Measurements from ENCODE around the gene MED10. TPM values are rescaled to one million over a fixed set of nuclear protein-coding genes. Genes with fewer than 3 reads are reported as not detected.
A peak's percentile ranks its signal among the peaks of the same experiment; 100 is the strongest.

The MED10 gene
- polyA plus RNA-seq (2012; ENCODE audit: low read depth, missing spikeins): 57.6 TPM

- FAIRE-seq (peak; percentile 93), DNase-seq (ENCODE audit: insufficient read length, low spot score) (peak; percentile 88)
- TF ChIP-seq POLR2AphosphoS5 (IDR thresholded peaks at IDR 0.05; ENCODE audit: low read depth, low read length): peak; percentile 85
- peak; percentile 60 for TF ChIP-seq TAF1 (IDR thresholded peaks at IDR 0.05; ENCODE audit: low read depth, low read length)
- peak; percentile 83 for TF ChIP-seq POLR2A (IDR thresholded peaks at IDR 0.05; ENCODE audit: low read depth, low read length)
- TF ChIP-seq POU2F2 (IDR thresholded peaks at IDR 0.05; ENCODE audit: low read depth, low read length): peak; percentile 57; the same call in 1 of the 2 replicates
- TF ChIP-seq SPI1 (IDR thresholded peaks at IDR 0.05; ENCODE audit: low read depth, low read length): peak; percentile 52
- no peak for TF ChIP-seq PAX5 (IDR thresholded peaks at IDR 0.05; ENCODE audit: insufficient read depth, low read length, severe bottlenecking)
Observed at GRCh38 chr5:6377905-6378765, at the start of gene MED10. Gene MED10 (minus strand): TSS chr5:6378547. CDS start chr5:6378483, 64 bp downstream.

- TF ChIP-seq POLR2A (IDR thresholded peaks at IDR 0.05; ENCODE audit: low read depth, low read length) (no peak), SPI1 (IDR thresholded peaks at IDR 0.05; ENCODE audit: low read depth, low read length) (no peak), PAX5 (IDR thresholded peaks at IDR 0.05; ENCODE audit: insufficient read depth, low read length, severe bottlenecking) (no peak), TAF1 (IDR thresholded peaks at IDR 0.05; ENCODE audit: low read depth, low read length) (no peak), POU2F2 (IDR thresholded peaks at IDR 0.05; ENCODE audit: low read depth, low read length) (no peak), POLR2AphosphoS5 (IDR thresholded peaks at IDR 0.05; ENCODE audit: low read depth, low read length) (no peak)
- no peak for FAIRE-seq
- DNase-seq (ENCODE audit: insufficient read length, low spot score): no peak
Observed at GRCh38 chr5:6427694-6428093, 49.3 kb upstream of the MED10 start.

GRCh38 chr5:6424700-6425099, 46.4 kb upstream of the MED10 start:
- DNase-seq (ENCODE audit: insufficient read length, low spot score) (no peak), FAIRE-seq (no peak)
- TF ChIP-seq POLR2AphosphoS5 (IDR thresholded peaks at IDR 0.05; ENCODE audit: low read depth, low read length) (no peak), POLR2A (IDR thresholded peaks at IDR 0.05; ENCODE audit: low read depth, low read length) (no peak), TAF1 (IDR thresholded peaks at IDR 0.05; ENCODE audit: low read depth, low read length) (no peak), SPI1 (IDR thresholded peaks at IDR 0.05; ENCODE audit: low read depth, low read length) (no peak), PAX5 (IDR thresholded peaks at IDR 0.05; ENCODE audit: insufficient read depth, low read length, severe bottlenecking) (no peak), POU2F2 (IDR thresholded peaks at IDR 0.05; ENCODE audit: low read depth, low read length) (no peak)

GRCh38 chr5:6424110-6424659, 45.8 kb upstream of the MED10 start:
- DNase-seq (ENCODE audit: insufficient read length, low spot score) (no peak), FAIRE-seq (no peak)
- TF ChIP-seq POLR2A (IDR thresholded peaks at IDR 0.05; ENCODE audit: low read depth, low read length): no peak
- no peak for TF ChIP-seq POU2F2 (IDR thresholded peaks at IDR 0.05; ENCODE audit: low read depth, low read length)
- no peak for TF ChIP-seq PAX5 (IDR thresholded peaks at IDR 0.05; ENCODE audit: insufficient read depth, low read length, severe bottlenecking)
- no peak for TF ChIP-seq POLR2AphosphoS5 (IDR thresholded peaks at IDR 0.05; ENCODE audit: low read depth, low read length)
- TF ChIP-seq TAF1 (IDR thresholded peaks at IDR 0.05; ENCODE audit: low read depth, low read length): no peak
- TF ChIP-seq SPI1 (IDR thresholded peaks at IDR 0.05; ENCODE audit: low read depth, low read length): no peak

GRCh38 chr5:6423327-6424109, 45.2 kb upstream of the MED10 start:
- TF ChIP-seq POLR2AphosphoS5 (IDR thresholded peaks at IDR 0.05; ENCODE audit: low read depth, low read length): no peak
- TF ChIP-seq POU2F2 (IDR thresholded peaks at IDR 0.05; ENCODE audit: low read depth, low read length): no peak
- no peak for TF ChIP-seq POLR2A (IDR thresholded peaks at IDR 0.05; ENCODE audit: low read depth, low read length)
- no peak for TF ChIP-seq SPI1 (IDR thresholded peaks at IDR 0.05; ENCODE audit: low read depth, low read length)
- no peak for TF ChIP-seq TAF1 (IDR thresholded peaks at IDR 0.05; ENCODE audit: low read depth, low read length)
- TF ChIP-seq PAX5 (IDR thresholded peaks at IDR 0.05; ENCODE audit: insufficient read depth, low read length, severe bottlenecking): no peak
- DNase-seq (ENCODE audit: insufficient read length, low spot score) (no peak), FAIRE-seq (no peak)

- no peak for DNase-seq (ENCODE audit: insufficient read length, low spot score)
- no peak for TF ChIP-seq SPI1 (IDR thresholded peaks at IDR 0.05; ENCODE audit: low read depth, low read length)
- no peak for TF ChIP-seq TAF1 (IDR thresholded peaks at IDR 0.05; ENCODE audit: low read depth, low read length)
- FAIRE-seq: no peak
Observed at GRCh38 chr5:6419340-6419852, 41.0 kb upstream of the MED10 start.

GRCh38 chr5:6418679-6419276, 40.4 kb upstream of the MED10 start:
- FAIRE-seq (no peak), DNase-seq (ENCODE audit: insufficient read length, low spot score) (no peak)
- no peak for TF ChIP-seq POU2F2 (IDR thresholded peaks at IDR 0.05; ENCODE audit: low read depth, low read length)
- no peak for TF ChIP-seq SPI1 (IDR thresholded peaks at IDR 0.05; ENCODE audit: low read depth, low read length)
- no peak for TF ChIP-seq POLR2AphosphoS5 (IDR thresholded peaks at IDR 0.05; ENCODE audit: low read depth, low read length)
- no peak for TF ChIP-seq TAF1 (IDR thresholded peaks at IDR 0.05; ENCODE audit: low read depth, low read length)
- TF ChIP-seq PAX5 (IDR thresholded peaks at IDR 0.05; ENCODE audit: insufficient read depth, low read length, severe bottlenecking): no peak
- TF ChIP-seq POLR2A (IDR thresholded peaks at IDR 0.05; ENCODE audit: low read depth, low read length): no peak

GRCh38 chr5:6417657-6418056, 39.3 kb upstream of the MED10 start:
- FAIRE-seq (no peak), DNase-seq (ENCODE audit: insufficient read length, low spot score) (no peak)
- TF ChIP-seq PAX5 (IDR thresholded peaks at IDR 0.05; ENCODE audit: insufficient read depth, low read length, severe bottlenecking) (no peak), SPI1 (IDR thresholded peaks at IDR 0.05; ENCODE audit: low read depth, low read length) (no peak), POU2F2 (IDR thresholded peaks at IDR 0.05; ENCODE audit: low read depth, low read length) (no peak), POLR2A (IDR thresholded peaks at IDR 0.05; ENCODE audit: low read depth, low read length) (no peak), TAF1 (IDR thresholded peaks at IDR 0.05; ENCODE audit: low read depth, low read length) (no peak), POLR2AphosphoS5 (IDR thresholded peaks at IDR 0.05; ENCODE audit: low read depth, low read length) (no peak)
